ENCODE data around the gene NPAS3.

The NPAS3 gene

DNA sequence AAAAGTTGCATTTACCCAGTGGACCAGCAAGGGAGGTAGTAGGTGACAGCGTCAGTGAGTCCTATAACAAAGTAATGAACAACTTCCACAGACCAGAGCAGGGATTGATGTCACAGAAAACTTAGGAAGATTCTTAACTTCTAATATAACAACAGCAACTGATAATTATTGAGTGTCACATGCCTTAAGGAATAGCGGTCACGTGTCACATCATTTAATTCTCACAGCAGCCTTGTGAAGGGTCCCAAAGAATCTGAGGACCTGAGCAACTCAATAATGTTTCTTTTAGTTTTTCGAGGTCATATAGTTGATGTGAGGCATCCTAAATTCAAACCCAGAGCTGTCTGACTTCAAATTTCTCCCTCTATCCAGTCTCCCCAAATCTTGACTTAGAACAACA, 590.0 kb downstream of the NPAS3 start:
- no peak for DNase-seq

DNA sequence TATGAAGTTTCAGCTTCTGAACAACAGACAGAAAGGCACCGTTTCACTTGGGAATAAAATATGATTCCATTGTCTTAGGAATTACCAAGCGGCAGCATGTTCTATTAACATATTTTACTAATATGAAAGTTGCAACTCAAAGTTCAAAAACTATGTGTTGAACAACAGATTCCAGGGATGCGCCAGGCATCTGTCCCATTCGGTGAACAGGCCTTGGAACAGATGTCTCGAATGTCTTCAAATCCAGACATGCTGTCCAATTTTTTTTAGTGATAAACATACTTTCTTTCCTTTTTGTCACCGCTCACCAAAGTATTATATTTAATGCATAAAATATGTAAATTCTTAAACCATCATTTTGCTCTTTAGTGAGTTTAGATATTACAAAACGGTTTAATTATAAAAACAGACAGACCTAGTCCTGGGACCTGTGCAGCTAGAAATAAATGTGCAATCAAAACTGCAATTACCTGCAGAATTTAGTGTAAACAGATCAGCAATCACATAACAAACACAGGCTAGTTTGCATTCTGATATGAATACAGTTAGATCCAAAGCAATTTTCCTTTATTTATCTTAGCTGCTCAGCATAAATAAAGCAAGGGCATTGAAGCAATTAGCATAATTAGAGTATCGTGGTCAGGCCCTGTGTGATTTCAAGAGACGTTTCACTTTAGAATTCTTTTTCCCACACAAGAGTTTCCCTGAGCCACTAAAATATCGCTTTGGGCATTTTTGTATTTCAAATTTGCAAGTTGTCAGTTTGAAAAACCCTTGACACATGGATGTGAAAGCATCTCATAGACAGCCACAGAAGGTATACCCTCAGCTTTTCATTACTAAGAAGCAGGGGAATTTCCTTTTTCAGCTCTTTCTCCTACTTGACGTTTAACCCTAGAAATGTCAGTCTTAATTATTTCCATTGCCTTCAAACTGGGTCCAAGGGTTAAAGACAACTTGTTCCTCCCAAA, 591.4 kb downstream of the NPAS3 start:
- DNase-seq, result peak in 1 of 2 experiments; percentile 25

DNA sequence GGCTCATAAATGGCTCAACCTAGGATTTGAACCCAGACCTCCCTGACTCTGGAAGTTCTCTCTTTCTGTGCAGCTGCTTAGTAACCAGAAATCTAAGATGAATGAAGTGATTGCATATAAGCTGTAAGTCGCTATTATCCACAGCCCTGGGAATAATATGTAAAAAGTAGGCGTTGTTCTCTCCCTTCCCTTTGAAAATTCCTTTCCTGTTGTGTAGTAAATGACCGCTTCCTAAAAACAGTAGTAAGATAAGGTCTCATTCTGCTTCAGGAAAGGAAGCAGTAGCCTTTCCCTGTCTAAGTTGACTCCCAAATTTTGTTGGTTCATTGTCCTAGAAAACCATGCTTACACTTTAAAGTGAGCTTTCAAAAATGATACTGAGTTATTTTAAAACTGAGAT, 593.9 kb downstream of the NPAS3 start:
- no peak for DNase-seq

DNA sequence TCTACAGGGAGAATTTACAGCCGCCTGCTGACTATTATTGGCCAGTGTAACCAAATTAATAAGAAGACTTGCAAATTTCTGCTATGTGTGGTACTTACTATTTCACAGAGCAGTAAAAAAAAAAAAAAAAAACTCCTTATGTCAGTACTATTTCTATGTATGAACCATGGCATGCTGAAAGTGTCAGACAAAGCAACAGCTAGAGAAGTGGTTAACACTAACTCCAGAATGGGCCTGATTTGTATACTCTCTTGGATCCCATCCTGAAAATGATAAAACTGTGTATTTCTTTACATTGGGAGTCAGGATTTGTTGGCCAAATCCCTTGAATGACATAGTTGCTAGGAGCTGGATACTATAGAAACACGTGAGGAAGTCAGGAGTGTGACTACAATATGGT, 595.4 kb downstream of the NPAS3 start:
- no peak for DNase-seq

DNA sequence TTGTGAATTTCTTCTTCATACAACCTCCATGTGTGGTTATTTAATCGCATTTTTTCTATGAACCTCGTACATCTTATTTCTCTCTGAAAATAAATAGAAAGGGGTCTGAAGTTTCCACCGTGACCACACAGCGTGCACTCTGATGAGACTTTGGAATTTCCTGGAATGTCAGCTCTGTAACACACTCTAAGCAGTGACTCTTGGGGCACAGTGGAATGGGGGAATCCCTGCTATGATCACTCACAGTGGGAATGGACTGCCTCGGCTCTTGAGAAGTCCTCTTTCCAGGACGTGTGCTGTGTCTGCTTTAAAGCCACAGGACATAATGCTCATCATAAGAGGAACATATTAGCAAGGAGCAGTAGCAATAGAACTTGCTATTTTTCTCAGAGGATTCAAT, 596.0 kb downstream of the NPAS3 start:
- DNase-seq, result no peak

DNA sequence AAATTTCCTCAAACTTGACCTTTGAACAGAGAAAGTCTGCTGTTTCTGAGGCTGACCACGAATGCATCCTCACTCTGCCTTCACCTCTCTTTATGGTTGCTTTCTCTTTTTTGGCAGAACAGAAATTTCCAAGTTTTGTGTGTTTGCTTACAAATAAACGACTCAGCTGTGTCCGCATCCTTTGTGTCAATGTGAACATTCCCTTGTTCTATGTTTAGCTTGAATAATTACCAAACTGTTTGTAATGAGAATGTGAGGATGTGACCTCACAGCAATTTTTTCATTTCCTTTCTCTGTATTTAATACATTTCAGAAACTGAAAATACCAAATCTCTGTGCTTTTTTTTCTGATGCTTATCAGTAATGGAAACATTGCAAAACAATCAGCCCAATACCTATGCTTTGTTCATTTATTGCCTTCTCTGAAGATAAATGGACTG, 601.3 kb downstream of the NPAS3 start:
- DNase-seq, result no peak

DNA sequence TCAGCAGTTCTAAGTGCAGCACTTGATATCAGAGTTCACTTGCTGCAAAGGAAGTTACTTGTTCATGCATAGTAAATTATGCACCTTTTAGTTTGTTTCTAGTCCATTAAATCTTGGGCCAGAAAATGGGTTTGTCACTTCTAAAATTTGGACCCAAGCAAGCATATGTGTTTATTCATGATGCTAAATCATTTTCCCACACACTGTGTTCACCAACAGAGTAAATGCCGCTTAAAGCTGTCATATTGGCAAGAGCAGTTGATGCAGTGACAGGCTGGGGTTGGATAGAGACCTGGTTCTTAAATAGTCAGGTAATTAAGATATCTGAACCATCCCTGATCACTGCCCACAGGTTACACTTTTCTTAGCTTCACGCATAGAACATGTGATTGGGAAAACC, 602.5 kb downstream of the NPAS3 start:
- DNase-seq, result no peak

DNA sequence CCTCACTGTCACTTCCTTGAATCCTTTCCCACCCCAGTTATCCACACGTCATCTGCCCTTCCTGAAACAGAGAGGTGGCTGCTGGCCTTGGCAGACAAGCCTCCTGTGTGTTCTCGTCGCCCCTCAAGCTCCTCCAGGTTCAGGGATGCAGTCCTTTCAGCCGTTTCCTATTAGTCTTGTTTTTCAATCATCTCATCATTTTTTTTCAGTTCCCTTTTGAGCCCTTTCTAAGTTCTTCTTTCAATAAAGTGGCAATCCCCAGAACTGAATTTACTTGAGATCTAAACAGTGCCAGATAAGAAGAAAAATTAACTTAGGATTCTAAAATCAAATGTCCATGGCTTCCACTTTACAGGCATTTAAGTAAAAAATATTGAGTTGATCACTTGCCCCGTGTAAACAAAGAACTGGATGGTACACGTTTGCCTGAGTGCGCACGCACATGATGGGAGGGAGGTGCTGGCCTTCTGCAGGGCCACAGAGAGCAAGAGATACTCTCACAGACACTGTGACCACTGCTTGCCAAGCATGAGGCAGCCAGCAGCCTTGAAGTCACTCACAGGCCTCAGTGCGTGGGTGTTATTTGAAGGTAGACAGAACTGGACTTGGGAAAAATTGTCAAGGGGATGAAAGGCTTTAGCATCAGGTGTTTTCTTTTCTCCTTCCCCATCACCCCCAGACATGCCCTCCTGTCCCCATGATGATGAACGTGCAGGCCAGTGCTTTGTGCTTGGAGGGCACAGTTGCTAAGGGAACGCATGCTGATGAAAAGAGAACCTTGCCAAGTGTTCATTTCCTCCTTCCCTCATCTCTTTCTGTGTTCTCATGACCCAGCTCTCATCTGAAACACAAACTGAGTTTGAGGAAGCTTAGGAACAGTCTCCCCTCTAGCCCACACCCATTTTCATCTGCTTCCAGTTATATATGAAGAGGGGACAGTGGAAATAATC, 603.9 kb downstream of the NPAS3 start:
- DNase-seq, result no peak

DNA sequence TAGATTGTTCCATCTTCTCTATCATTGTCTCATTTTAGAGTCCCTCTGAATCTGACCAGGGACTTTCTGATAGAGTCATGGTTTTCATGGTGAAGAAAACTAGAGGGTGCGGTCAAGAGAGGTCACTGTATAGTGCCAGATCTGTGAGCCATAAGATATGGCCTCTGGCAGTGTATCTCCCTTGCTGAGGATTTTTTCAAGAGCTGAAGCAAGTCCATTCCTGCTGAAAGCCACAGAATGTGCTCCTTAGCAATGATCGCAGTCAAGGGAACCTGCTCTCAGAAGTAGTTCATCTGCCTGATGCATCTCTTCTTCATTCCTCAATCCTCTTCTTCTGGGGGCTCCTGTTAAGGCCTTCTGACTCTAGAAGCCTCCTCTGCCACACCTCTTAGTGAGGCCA, 607.0 kb downstream of the NPAS3 start:
- no peak for DNase-seq

DNA sequence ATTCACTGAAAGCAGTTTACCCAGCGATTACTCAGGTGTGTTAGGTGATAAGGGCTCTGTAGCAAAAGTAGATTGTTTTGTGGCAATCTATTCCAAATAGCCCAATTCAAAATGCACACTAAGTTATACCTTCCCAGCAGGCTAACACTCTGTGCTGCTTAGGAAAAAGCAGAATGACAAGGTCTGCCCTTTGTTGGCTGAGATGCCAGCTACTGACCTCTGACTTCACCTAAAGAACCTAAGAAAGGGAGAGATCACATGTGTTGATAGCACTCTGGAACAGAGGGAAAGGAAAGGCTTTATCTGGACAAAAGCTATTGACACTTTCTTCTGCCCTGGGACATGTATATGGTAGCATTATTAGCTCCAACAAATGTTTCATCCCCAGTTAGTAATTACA, 609.9 kb downstream of the NPAS3 start:
- DNase-seq, result no peak

DNA sequence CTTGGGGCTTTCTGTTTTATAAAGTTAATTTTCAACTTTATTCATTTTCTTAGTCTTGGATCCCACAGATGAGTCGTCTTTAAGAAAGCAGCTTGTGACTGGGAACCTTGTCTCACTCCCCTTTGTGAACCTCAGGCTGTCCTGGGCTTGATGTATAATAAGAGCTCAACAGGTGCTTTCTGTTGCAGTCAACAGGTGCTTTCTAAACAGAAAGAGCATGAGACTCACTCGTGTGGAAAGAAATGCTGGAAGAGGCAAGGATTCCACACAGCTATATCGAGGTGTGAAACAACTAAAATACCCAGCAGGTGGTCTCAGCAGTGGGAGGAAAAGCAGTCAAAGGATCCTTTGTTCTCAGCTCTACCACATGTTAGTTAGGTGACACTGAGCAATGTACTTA, 613.3 kb downstream of the NPAS3 start:
- no peak for DNase-seq

DNA sequence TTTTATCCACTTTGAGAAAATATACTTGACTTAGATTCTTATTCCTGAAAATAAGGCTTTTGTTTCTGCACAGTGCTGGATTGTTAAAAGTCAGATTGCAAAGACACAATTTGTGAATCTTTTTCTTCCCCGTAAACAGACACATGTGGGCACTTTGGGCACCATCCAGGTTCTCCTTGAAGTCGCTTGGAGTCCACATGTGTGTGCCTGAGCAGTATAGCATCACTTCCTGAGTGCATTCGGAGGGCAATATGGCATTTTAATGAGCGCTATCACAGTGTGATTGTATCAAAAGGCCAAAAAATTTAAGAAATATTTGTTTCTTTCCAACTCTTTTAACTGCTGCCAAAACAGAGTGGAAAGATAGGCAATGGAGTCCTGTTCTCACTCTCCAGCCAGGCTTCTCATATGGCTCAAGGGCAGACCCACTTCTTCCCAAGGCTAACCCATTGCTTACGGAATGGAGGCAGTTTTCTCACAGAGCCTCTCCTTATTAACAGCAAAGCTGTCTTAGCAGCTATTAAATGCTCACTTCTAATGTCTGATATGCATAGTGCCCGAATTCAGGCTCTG, 615.1 kb downstream of the NPAS3 start:
- no peak for DNase-seq

DNA sequence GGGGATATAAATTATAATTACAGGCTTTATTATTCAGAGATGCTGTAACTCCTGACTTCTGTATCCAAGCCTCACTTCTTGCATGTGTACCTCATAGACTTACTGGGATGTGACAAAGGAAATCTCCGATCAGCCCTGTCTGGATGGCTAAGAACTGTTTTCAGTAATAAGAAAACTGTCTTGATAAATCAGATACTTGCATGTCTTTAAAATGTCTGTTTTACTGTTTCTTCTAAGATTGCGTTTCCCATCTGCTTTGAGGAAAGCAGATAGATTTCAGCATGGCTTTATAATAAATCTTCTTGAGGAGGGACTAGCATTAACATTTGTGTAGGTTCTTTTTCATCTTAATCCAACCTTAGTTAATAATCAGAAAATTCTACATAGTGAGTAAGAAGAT, 616.3 kb downstream of the NPAS3 start:
- no peak for DNase-seq

DNA sequence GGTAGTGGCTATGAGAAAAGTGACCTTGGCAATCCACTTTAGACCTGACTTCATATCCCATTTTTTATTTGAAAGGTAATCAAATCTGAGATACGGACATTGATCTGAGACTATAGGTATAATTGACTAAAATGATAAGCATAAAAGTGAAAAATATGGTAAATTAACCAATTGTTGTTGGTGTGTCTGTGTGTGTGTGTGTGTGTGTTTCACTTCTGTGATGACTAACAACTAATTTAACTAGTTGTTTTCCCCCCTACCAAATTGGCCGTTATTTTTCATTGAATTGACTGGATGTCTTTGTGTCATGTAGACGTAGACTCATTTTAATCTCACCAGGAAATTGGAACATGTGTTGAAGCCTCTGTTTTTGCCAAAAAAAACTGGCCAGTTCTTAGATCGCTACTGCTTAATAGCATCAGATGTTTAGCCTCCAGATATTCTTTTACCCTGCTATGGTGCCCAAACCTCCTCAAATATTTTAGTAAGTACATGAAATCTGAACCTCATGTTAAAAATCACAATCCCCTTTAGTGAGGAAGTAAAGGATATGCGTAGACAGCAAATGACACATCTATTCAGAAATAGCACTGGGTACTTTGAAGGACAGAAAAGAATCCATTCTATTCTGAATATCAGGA, 617.2 kb downstream of the NPAS3 start:
- no peak for DNase-seq

DNA sequence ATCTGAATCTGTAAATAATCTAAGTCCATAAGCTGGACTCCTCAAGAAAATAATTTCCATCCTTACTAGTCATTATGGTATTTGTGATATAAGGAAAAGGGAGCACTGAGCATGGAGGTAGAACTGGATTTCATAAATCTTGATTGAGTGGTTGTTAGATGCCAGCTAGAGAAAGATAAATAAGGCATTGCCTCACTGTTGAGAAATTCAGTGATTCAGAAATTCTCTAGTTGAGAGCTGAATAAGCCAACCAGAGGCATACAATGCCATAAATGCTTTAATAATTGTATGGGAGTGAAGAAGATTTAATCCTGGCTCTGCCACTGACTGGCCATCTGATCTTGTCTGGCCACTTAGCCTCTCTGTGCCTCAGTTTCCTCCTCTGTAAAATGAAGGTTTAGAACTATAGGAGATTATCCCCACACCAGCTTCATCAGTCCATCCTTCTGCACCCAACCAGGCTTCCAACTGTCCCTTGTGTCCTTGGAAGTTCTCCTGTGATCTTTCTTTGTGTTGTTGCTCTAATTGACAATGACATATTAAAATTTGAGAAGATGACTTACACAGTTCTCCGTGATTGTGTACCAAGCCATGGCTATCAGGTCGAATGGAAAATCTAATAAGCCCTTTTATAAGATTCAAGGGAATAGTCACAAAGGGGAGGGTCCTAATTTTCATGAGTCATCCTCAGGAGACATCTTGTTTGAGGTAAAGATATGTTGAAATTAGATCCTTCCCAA, 617.9 kb downstream of the NPAS3 start:
- no peak for DNase-seq

DNA sequence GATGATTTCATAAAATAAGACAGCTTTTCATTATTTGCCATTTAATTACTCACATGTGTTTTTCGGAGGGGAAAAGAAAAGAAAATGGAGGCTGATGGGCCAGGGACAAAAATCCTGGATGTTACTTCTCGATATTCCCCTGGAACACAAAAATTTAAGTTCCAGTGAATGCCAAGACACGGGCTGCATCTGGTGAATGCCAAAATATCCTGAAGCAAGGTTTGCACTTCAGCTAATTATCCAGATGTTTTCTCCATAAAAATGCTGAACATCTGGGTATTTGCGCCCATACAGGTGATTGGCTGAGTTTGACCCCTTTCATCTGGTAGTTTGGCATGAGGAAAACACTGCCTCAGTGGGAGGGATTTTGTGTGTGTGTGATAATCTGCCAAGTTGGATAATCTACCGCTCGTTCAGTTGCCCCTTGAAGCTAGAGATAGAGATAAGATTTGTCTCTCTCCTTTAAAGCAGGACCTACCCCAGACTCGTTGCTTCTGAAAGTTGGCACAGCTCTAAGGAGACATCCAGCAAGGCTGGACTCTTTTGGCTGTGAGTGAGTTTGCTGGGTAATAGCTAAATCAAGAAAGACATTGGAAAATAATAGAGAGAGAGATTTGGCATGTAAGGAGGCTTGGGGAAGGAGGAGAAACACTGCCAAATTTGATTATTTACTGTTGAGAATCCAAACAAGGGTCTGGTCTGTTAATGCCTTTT, 622.2 kb downstream of the NPAS3 start:
- no peak for DNase-seq

DNA sequence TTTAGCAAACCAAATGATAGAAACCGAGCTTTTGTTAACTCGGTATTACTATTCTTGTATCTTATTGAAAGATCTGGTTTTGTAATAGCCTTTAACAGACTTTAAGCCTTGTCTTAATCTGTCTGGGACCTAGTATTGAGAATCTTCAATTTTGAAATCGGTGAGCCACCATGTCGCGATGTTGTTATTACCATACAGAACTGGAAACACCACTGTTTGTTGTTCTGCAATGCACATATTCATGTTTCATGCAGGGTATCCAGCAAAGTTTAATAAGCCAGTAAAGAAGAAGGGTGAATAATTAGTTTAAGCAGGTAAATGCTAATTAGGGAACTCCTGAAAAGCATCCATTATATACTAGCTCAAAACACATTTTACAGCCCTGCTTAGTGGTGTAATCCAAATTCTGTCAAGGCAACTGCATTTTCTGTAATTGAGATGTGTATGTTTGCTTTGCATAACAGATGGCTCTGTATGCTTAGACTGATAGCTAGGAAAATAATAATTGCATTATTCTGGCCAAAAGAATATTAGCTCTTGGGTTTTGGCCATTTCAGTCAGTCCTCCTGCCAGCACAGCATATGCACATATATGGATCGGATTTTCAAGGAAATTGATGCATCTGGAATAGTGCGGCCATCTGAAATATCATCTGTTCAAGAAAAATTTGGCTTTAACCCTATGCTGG, 623.0 kb downstream of the NPAS3 start:
- no peak for DNase-seq

DNA sequence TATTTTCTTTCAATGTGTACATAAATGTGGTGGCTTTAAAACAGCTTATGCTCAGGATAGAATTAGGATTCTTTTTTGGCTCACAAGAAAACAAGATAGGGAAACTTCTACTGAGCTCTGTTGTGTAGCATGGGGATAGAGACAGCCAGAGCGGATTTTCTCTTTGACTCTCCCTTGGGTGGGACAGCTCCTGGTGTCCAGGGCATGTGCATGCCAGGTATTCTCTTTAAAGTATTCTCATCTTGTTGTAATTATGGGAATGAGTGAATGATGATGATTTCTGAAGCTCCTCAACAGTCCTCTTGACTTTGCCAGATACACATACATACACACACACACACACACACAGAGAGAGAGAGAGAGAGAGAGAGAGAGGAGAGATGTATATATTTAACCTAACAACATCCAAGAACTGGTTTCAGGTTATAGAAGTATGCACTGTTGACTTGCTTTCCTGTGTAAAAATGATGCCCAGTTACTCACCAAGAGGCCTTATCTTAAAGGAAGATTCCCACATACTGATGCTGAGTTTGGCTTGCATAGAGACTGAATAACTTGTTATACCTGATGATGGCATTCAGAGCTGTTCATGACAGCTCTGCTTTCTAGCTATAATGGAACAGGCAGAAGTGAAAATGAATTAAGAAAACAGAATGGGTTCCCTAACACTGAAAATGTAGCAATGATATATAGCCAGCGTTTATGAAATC, 624.7 kb downstream of the NPAS3 start:
- DNase-seq, result no peak

DNA sequence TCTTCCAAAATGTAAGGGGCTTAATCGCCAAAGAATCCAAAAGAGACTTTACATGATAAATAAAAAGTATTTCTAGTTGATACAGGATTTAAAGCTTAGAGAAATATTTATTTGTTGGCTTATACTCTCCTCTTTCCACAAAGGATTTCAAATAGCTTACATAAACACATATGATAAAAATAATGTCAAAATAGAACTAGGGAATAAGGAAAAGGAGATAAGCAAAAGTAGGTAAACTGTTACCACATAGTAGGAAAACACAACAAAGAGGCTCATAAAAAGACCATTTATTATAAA, 625.2 kb downstream of the NPAS3 start:
- no peak for DNase-seq

Data from NCI-H1930 (cell line).